K562 (cell line): Measurements from ENCODE around the gene EDARADD. TPM values are rescaled to one million over a fixed set of nuclear protein-coding genes. Genes with fewer than 3 reads are reported as not detected.

ENCODE experiments used
- ATF1 ChIP-seq, 2 experiments: fragments of 450-650 bp in 1 of 2; IDR thresholded peaks; 2 replicates each; pipeline ENCODE4 v1.6.1; 2016; ENCODE audit warnings: missing compliant biosample characterization in 1 of 2, missing genetic modification characterization in 1 of 2
- CHD4 ChIP-seq: fragments of 200-600 bp; sonication (generic); IDR thresholded peaks from 3 replicates; pipeline ENCODE4 v1.6.1; 2012; ENCODE audit warnings: low read depth, mild to moderate bottlenecking, mixed read lengths, low read length, inconsistent platforms; ENCODE audit not compliant: insufficient read depth, insufficient replicate concordance, poor library complexity, severe bottlenecking
- DLX4 ChIP-seq: fragments of 250-450 bp; sonication (Bioruptor Pico); IDR thresholded peaks from 2 replicates; pipeline ENCODE4 v1.6.1; 2021; ENCODE audit warnings: mild to moderate bottlenecking
- EP300 ChIP-seq: IDR thresholded peaks from 2 replicates; pipeline ENCODE4 v1.6.1; 2012; ENCODE audit warnings: low read length, improper control_type of control experiment
- FOS ChIP-seq: IDR thresholded peaks from 3 replicates; pipeline ENCODE4 v1.6.1; 2011; ENCODE audit not compliant: insufficient read length; ENCODE audit errors: extremely low read depth
- FOXJ3 ChIP-seq: sonication (generic); formaldehyde crosslinking; IDR thresholded peaks from 2 replicates; pipeline ENCODE4 v1.4.0; 2020; ENCODE audit warnings: mild to moderate bottlenecking, missing genetic modification reagents
- FOXO4 ChIP-seq: fragments of 450-650 bp; formaldehyde crosslinking; IDR thresholded peaks from 2 replicates; pipeline ENCODE4 v1.4.0; 2020; ENCODE audit warnings: mild to moderate bottlenecking, moderate library complexity
- HMG20A ChIP-seq: fragments of 450-650 bp; formaldehyde crosslinking; conservative IDR thresholded peaks from 2 replicates; pipeline ENCODE4 v1.4.0; 2020; ENCODE audit warnings: mild to moderate bottlenecking, mixed read lengths
- KLF10 ChIP-seq: fragments of 250-450 bp; sonication (Bioruptor Pico); IDR thresholded peaks from 2 replicates; pipeline ENCODE4 v1.6.1; 2021; ENCODE audit warnings: matching md5 sums
- MEF2D ChIP-seq: conservative IDR thresholded peaks from 2 replicates; pipeline ENCODE4 v1.6.1; 2016; ENCODE audit warnings: low read depth, missing genetic modification characterization, missing compliant biosample characterization
- MITF ChIP-seq: IDR thresholded peaks from 2 replicates; pipeline ENCODE4 v1.6.1; 2014; ENCODE audit warnings: antibody characterized with exemption
- NKRF ChIP-seq: fragments of 450-650 bp; IDR thresholded peaks from 2 replicates; pipeline ENCODE4 v1.6.1; 2016; ENCODE audit warnings: borderline replicate concordance
- POLR2G ChIP-seq: fragments of 200-400 bp; formaldehyde crosslinking; IDR thresholded peaks from 2 replicates; pipeline ENCODE4 v1.6.1; 2017; ENCODE audit warnings: low read depth, mild to moderate bottlenecking, antibody characterized with exemption, low read length, moderate library complexity
- SMARCB1 ChIP-seq: IDR thresholded peaks from 2 replicates; pipeline ENCODE4 v1.6.1; 2011; ENCODE audit warnings: improper control_type of control experiment, low read depth; ENCODE audit not compliant: insufficient read length
- TCF3 ChIP-seq: sonication (generic); formaldehyde crosslinking; IDR thresholded peaks from 2 replicates; pipeline ENCODE4 v1.4.0; 2020; ENCODE audit warnings: mild to moderate bottlenecking, missing genetic modification reagents
- ZBTB26 ChIP-seq: fragments of 450-650 bp; formaldehyde crosslinking; IDR thresholded peaks from 2 replicates; pipeline ENCODE4 v1.4.0; 2022; ENCODE audit warnings: missing genetic modification characterization
- ZNF175 ChIP-seq: fragments of 200-800 bp; sonication (Bioruptor generic); IDR thresholded peaks from 2 replicates; pipeline ENCODE4 v1.6.1; 2016; ENCODE audit warnings: low read depth, mild to moderate bottlenecking, missing genetic modification characterization, missing compliant biosample characterization
- ZNF217 ChIP-seq: sonication (generic); formaldehyde crosslinking; IDR thresholded peaks from 2 replicates; pipeline ENCODE4 v1.8.0; 2022; ENCODE audit warnings: mild to moderate bottlenecking, missing genetic modification reagents
- ZNF584 ChIP-seq: fragments of 200-800 bp; sonication (Bioruptor generic); IDR thresholded peaks from 2 replicates; pipeline ENCODE4 v1.6.1; 2016; ENCODE audit warnings: low read depth, mild to moderate bottlenecking, missing genetic modification characterization, missing compliant biosample characterization
- ZNF780A ChIP-seq: fragments of 250-450 bp; sonication (Bioruptor Pico); IDR thresholded peaks from 2 replicates; pipeline ENCODE4 v1.5.0; 2021; ENCODE audit warnings: mild to moderate bottlenecking
- polyA plus RNA-seq, 8 experiments: library from polyadenylated mRNA; depleted of rRNA in 4 of 8; stranded (reverse) in 5 of 8; unstranded in 3 of 8; fragments of >200 nt; fragmentation: Nextera tagmentation in 2 of 8; fragmentation: Illumina TruSeq in 1 of 8; extraction: Ambion mirVana in 2 of 8; extraction: Trizol in 1 of 8; gene quantifications; 2 replicates each; pipeline versions ENCODE4 v1.2.1 to v1.2.3, GENCODE V29; 2011 to 2014; ENCODE audit warnings: inconsistent platforms in 1 of 8, missing spikeins in 1 of 8
- total RNA-seq, 7 experiments: library from RNA; depleted of rRNA in 6 of 7; stranded (reverse); fragments of >200 nt in 6 of 7; fragmentation: Illumina TruSeq in 2 of 7; extraction: Trizol in 2 of 7; gene quantifications; 2 replicates each; pipeline versions ENCODE4 v1.2.1 to v1.2.3, GENCODE V29; 2011 to 2021; ENCODE audit warnings: low replicate concordance in 1 of 7

The EDARADD gene
- total and polyA plus RNA-seq, 9 of the 15 experiments (the other 6 are each of a cell fraction or from before 2014, with no cell fraction given), result 0.46 to 32.4 (median 20.6) TPM

- TF ChIP-seq DLX4 (CRISPR knock-in tag) (no peak), ZNF175 (peak; percentile 99), MITF (no peak), SMARCB1 (peak; percentile 69), FOXJ3 (CRISPR knock-in tag) (no peak), NKRF (no peak), TCF3 (CRISPR knock-in tag) (peak; percentile 63), ZNF217 (no peak), MEF2D (tag) (no peak), HMG20A (CRISPR knock-in tag) (no peak), EP300 (peak; percentile 40; the same call in 1 of the 2 replicates), POLR2G (no peak), ZNF584 (CRISPR knock-in tag) (no peak), ZBTB26 (CRISPR knock-in tag) (no peak), KLF10 (CRISPR knock-in tag) (no peak), ATF1 (CRISPR knock-in tag; IDR thresholded peaks at IDR 0.05) (no peak), ATF1 (tag; IDR thresholded peaks at IDR 0.05) (no peak), FOXO4 (CRISPR knock-in tag) (no peak), ZNF780A (no peak), FOS (no peak), CHD4 (no peak)
Observed at GRCh38 chr1:236509647-236510401, 115.7 kb downstream of the EDARADD start (continued).
